GM18526 (cell line): ENCODE data around the gene BOD1L1.

Experiments
- POLR2A ChIP-seq: IDR thresholded peaks from 3 replicates; pipeline ENCODE4 v1.6.1; 2011; ENCODE audit not compliant: insufficient read length; ENCODE audit errors: extremely low read depth

The BOD1L1 gene

DNA sequence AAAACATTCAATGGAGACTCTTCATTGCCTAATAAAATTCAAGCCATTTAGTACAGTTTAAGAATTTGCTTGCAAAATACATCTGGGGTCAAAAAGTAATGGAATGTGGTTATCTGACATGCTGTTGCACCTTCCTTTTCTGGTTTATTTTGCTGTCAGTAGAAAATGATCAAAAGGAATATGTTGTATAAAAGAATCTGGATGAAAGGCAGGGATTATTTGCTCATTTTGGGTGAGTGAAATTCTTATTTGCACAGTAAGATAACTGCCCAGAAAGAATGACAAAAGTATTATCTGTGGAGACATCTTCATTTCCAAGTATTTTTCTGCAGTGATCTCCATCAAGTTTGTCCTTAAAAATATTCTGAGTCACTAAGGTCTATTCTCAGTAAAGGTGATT is 30.4 kb downstream of the BOD1L1 start:
- TF ChIP-seq POLR2A: no peak

DNA sequence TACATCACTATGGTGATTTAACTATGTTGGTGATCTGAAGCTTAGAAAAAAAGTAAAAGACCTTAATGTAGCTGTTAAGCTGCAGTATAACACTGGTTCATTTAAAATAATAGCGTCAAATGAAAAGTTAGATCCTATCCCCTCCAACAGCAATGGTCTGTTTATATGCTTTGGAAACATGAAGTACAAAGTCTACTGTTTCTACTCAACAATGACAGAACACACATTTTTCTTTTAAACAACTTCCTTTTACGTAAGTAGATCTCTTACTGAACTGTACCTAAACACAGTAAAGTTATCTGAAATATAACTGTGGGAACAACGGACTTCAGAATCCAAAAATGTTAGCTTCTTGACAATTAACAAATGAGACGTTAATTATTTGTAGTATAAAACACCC is 35.3 kb downstream of the BOD1L1 start:
- no peak for TF ChIP-seq POLR2A

DNA sequence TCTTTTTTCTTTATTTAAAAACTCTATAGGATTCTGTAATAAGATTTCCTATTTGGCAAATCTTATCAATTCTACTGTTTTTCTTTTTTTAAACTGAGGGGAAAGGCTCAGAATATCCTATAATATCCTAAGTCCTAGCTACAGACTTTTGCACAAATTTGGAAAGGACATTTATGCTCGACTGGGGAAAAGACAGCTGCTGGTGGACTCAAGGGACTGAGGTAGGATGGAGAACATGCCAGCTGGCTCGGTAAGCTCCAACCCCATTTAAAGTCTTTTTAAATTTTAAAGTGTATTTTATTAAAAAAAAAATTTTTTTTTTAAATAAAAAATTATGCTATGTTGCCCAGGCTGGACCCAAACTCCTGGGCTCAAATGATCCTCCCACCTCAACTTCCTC is 36.8 kb downstream of the BOD1L1 start:
- no peak for TF ChIP-seq POLR2A

DNA sequence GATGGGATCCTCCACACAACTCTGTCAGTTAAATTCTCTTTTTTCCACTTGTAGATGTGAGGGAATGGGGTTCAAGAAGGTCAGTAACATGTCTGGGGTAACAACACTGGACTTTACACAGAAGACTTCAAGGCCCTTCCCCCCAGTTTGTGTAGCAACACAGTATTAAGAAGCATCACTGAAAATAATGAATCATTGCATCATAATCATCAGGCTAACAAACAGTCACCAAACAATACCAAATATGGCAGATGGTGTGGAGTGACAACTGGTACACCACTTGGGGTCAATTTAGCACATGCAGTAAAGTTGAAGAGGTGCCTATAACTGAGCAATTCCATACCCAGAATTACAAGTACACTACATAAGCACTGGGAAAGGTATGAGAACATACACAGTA is 38.6 kb downstream of the BOD1L1 start:
- TF ChIP-seq POLR2A: no peak

DNA sequence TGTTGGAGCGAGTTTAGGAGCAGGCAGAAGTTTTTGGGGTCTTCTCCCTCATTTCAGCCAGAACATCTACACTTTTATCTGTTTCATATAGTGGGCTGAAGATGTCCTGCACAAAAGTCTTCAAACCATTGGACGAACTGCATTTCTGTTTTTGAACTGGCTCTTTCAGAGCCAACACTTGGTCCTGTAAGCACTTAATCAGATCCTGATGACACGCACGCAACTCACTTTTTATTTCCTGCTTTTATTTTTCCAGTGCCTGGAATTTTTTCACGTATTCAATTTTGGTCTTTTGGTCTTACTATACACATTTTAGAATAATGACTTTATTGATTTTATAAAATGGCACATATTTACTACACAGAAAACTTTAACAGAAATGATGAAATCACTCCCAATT is 43.0 kb downstream of the BOD1L1 start:
- no peak for TF ChIP-seq POLR2A

DNA sequence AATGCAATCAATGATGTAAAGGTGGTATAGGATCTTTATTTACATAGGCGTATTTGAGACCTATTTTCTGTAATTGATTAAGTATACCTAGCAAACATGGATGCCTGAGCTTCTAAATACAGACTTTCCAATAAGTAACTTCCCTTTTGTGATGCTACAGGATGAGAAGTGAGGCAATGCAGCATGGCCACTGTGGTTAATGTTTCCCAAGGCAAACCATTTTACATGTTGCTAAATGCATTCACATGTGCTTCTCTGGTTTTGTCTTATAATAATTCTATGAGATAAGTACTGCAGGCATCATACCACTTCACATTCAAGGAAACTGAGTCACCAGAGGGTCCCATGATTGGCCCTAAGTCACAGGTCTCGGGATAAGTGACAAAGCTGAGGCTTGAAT is 47.5 kb downstream of the BOD1L1 start:
- TF ChIP-seq POLR2A: no peak

DNA sequence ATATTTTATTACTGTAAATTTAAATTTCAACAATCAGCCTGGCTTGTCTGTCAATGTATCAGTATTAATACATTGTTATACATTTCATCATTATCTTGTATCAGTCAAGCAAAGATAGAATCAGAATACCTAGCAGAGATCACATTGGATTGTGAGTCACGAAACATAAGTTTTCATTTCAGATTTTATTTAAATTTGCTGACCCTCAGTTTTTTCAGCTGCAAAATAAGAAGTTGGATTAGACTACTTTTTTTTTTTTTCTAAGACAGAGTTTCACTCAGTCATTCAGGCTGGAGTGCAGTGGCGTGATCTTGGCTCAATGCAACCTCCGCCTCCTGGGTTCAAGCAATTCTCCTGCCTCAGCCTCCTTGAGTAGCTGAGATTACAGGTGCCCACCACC is 49.9 kb downstream of the BOD1L1 start:
- no peak for TF ChIP-seq POLR2A

DNA sequence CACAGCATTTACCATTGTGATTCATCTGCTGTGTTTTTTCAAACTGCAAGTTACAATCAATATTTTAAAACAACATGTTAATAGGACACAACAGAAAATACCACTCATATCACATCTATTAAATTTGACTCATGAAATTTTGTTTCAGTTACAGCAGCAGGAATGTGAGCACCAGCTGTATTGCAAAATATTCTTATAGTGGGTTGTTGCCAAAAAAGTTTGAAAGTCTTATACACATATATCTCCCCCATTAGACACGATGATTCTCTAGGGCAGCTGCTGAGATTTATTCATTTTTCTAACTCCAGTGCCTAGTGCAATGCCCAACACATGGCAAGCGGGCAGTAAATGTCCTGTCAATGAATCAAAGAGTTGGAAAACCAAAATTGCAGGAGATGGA is 56.6 kb downstream of the BOD1L1 start:
- TF ChIP-seq POLR2A: no peak

DNA sequence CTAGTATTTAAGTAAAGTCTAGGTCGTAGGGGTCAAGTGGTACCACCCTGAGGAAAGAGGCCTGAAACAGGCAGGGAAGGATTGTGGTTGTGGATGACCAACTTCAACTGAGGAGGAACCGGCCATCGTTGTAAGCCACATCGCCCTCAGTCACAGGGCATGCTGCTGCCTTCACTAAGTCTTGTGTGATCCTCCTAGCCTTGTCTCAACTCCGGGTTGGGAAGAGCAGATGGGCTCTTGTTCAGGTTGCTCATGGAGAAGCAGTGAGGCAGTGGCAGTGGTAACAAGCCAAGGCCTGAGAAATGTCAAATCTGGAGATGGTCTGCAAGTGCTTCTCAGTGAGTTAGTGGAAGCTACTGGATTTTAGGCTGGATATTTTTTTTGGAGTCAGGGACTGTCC is 60.4 kb downstream of the BOD1L1 start:
- TF ChIP-seq POLR2A: no peak

DNA sequence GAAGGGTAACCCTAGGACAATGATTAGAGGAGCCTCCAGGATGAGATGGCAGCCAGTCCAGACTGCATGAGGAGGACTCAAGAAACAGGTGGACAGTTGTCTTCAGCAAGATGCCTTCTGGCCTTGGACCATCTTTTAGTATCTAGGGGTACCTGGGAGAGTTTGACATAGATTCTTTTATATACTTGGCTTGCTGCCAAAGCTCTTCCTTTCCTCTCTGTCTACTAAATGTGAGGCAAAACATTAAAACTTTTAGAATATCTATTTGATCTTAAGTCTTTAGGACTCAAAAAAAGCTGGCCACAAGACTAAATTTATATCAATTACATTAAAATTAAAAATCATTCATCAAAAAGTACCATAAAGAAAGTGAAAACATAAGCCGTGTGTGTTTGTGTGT is 64.6 kb downstream of the BOD1L1 start:
- TF ChIP-seq POLR2A: no peak

DNA sequence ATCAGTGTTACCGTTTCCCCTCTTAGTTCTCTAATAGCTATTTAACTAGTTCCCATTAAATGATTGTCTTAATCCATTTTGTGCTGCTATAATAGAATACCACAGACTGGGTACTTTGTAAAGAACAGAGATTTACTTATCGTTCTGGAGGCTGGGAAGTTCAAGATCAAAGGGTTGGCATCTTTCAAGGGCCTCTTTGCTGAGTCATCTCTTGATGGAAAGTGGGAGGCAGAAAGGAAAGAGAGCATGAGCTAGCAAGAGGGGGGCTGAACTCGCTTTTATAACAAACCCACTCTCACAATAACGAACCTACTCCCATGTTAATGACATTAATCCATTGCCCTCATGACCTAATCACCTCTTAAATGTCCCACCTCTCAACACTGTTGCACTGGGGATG is 65.9 kb downstream of the BOD1L1 start:
- no peak for TF ChIP-seq POLR2A

DNA sequence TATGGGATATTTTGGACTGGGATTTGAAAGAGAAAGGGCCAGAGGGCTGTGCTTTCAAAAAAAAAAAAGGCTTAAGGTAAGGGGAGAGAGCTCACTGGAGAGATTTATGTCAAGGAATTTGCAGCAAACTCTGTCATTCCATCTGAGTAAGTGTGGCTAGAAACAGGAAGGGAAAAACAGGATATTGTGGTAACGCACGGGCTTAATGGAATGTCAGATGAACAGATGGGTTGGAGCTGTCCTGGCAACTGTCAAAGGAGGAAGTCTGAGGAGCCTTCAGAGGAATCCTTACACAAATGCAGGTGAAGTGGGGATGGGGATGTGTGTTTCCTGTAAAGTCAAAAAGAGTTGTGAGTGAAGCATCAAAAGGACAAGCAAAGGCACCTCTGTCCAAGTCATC is 68.1 kb downstream of the BOD1L1 start:
- TF ChIP-seq POLR2A: no peak

DNA sequence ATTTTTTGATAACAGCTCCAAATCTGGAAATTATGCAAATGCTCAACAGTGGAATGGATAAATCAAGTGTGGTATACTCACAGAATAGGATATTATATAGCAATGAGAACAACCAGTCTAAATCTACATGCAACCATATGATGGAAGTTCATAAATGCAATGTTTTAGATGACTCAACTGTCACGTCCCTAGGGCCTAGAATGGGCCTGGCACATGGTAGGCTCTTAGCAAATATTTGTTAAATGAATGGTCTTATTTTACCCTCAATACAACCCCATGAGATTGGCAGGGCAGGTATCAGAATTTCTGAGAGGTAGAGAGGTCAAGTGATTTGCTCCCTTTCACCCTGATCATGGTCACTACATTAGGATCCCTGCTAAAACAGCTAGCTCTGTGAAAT is 68.6 kb downstream of the BOD1L1 start:
- TF ChIP-seq POLR2A: no peak

DNA sequence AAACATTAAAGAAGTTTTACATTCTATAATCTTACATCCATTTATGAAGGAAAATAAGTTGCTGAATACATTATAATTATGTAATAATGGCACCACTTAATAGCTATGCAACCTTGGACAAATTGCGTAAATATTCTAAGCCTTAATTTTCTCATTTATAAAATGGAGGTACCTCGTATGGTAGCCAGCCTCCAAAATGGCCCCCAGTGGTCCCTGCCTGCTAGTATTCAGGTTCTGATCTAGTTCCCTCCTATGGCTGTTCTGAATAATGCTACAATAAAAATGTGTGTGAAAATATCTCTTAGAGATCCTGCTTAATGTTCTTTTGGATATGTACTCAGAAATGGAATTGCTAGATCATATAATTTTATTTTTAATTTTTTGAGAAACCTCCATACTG is 72.2 kb downstream of the BOD1L1 start:
- TF ChIP-seq POLR2A: no peak

DNA sequence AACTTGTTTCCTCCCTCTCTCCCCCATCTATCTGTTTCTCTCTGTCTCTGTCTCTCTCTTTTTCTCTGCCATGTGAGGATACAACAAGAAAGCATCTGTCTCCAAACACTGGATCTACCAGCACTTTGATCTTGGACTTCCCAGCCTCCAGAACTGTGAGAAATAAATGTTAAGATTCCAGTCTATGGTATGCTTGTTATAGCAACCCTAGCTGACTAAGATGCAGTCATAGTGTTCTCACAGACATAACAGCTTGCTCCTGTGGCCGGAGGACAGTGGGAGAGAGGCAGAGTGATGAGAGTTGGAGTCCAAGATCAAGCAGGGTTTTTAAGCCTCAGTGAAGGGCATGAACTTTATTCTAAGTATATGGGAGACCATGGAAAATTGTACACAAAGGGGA is 74.4 kb downstream of the BOD1L1 start:
- no peak for TF ChIP-seq POLR2A

DNA sequence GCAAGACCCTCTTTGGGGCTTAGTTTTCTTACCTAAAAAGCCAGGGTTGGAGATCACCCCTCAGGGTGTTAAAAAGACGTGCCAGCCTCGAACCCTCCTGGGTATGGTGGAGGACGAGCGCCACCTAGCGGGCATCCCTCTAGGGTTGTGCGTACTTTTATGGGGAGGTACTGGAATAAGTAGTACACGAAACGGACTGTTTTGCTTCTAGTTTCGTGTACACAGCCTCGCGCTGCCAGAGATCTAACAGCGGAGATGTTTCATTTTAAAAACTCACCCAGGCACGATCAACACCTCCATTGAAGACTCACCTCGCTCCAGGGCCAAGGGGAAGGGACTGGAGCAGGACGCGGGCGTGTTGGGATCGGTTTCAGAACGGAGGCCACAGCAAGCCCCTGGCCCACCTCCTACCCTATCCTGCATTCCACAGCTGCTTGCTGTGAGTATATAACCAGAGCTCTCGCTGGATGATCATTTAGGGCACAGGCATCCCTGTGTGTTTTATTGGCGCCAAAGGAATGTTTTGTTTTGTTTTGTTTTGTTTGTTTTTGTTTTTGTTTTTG is 78.5 kb downstream of the BOD1L1 start:
- no peak for TF ChIP-seq POLR2A

DNA sequence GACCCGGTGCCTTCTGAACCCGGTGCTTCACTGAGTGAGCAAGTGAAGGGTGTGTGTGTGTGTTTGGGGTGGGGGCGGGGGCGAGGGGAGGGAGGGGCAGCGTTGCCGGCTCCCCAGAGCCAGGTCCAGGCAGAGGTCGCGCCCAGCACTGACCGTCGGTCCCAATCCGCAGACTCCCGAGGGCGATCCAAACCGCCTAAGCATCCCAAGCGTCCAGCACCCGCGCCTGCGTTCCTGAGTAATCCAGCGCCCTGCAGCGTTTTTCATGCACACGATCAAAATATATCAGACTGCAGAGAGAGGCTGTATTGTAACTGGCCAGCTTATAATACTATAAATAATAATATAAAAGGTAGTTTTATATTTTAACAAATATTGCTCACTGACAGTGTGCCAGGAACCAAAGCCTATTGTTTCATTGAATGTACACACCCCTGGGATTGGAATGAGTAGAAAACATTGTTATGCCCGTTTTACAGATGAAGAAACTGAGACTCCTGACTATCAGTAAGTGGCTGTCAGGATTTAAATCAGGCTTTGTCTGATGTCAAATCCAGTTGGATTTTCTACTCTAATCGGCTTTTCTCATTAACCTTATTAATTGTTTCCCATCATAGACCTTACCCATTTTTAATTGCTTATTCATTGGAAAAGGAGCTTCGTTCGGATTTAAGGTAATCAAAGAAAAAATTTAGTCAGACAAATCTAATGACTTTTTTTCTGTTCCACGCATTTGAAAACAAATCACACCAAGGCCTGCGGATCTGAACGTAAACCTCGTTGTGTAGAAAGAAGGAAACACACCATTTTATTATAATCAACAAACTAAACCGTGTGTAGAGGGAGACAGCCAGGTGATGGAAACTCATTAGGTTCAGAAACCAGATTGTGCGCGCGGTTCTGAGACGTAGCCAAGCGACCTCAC is 79.2 kb downstream of the BOD1L1 start:
- TF ChIP-seq POLR2A: no peak
